ENCODE results near the gene MAMLD1.

The MAMLD1 gene

DNA sequence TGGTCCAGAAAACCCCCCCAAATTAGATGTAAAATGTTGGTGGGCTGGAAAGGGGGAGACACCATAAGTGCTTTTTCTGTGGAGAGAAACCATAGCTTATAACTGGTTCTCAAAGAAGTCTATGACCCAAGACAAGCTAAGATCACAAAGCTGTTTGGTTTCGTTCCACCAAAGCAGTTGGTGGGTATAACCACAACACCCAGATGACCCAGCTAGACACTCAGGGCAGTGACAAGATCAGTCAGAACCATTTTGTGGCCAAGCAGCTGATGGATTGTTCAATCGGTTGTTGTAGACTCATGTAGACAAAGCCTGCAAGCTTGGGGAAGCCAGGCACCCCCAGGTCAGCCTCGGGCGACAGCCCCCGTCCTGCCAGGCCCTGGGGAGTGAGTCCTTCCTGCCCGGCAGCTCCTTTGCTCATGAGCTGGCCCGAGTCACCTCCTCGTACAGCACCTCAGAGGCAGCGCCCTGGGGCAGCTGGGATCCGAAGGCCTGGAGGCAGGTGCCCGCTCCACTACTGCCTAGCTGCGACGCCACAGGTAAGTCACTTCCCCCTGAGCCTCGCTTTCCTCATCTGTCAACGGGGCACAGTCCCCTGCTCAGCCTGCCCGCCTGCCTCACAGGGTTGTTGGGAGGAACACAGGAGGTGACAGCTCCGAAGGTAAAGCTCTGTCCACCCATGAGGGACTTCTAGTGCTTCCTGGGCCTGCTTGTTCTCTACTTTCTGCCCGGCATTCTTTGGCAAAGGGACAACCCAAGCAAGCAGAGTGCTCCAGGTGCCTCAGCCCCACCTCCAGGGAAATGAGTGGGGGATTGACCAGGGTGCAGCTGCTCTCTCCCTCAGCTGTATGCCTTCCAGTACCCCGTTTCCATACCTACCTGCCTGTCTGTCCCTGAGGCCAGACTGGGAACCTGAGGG lies 140.1 kb downstream of the MAMLD1 start:
- DNase-seq (ENCODE audit: low read depth): no peak

DNA sequence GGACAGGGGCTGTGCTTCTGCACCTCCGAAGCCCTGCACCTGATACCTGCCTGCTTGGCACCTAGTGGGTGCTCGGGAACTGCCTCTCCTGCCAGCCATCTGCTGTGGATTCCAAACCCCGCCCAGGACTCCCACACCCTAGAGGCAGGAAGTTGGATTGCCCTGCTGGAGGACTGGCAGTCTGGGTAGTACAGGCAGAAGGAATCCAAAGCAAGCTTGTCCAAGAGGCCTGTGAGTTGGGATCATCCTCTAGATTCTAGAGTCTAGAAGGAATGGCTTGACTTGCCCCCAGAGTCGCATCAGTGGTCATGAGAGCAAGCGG lies 140.7 kb downstream of the MAMLD1 start:
- DNase-seq (ENCODE audit: low read depth): no peak

DNA sequence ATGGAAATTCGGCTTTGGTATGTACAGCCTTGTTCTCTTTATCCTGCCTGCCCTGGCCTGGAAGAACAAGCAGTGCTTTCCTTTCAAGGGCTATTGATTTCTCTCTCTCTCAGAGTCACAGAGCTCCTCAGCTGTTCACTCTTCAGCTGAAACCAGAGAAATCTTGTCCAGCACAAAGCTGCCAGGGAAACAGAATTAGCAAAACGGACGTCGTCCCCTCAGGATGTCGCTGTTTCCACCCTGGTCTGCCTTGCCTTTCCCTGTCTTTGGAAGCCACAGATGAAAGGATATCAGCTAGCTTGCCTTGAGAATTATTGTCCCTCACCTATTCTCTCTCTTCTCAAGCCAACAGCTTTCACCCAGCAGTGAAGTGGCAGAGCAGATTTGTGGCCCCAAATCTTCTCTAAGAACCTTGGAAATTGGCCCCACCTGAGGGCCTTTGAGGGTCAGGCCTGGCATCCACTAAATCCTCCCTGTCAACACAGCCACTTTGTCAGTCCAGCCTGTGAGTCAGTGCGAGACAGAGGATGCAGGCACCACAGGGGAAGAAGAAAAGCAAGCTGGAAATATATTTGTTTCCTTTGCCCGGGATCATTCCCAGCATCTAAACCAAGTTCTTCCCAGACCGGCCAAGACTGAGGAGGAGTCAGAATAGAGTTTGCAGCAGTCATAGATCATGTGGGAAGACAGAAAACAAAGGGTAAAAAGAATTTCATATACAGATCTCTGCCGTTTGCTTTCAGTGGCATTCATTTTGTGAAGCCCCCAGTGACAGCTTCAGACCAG lies 141.5 kb downstream of the MAMLD1 start:
- no peak for DNase-seq (ENCODE audit: low read depth)

DNA sequence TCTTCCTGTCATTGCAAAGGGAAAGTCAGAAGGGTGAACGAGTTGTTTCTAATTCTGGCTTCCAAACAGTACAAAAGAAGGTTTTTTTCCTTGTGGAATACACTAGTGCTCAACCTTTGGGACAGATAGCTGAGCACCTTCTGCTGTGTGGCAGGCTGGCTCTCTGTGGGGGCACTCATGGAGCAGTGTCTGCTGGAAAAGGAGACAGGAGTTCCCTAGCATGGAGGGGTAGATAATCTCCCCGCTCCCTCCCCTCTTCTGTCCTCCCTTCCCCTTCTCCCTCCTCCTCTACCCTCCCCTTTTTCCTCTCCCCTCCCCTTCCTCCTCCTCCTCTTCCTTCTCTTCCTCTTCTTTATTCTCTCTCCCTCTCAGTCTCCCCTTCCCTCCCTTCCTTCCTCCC lies 142.9 kb downstream of the MAMLD1 start:
- DNase-seq (ENCODE audit: low read depth): no peak

DNA sequence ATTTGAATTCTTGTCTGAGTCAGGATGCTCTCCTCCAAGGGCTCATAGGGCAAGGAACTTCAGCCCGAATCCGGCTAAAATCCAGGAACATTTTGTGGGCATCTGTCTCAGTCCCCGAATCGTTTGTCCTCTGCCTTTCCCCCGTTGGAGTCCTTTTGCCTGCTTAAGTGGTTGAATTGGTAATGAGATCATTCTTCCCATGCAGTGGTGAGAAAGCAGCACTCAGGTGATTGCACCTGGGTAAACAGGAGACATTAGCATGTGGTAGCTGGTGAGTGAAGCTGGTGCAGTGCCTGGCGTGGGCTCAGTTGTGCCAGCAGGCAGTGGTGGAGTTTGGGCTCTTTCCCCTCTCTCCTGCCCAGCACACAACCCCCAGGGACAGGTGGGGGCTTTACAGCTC lies 143.4 kb downstream of the MAMLD1 start:
- DNase-seq (ENCODE audit: low read depth): no peak

DNA sequence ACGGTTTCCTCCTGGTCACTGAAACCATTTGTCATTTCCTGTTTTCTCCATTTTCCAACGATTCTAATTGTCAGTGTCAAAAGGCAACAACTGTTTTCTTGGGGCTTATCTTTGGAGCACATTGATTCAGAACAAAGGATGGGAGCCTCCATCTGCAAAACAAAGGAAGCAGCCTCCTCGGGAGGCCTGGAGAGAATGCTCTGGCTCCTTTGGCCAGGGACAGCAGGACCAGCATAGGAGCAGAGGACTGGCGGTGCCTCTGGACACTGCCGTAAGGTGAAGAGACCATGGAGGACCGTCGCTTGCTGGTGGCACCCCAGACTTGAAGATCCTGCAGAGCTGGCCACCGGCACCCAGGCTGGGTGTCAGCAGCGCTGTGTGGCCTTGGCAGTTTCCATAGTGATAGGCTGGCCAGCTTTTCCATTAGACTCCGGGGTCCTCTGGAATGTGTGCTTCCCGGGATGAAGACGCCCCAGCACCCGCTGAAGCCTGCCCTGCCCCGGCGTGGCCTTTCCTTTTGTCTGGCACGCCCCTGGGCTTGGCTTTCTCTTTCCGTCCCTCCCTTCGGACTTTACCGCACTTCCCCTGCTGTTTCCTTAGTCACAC lies 144.2 kb downstream of the MAMLD1 start:
- DNase-seq (ENCODE audit: low read depth): no peak

DNA sequence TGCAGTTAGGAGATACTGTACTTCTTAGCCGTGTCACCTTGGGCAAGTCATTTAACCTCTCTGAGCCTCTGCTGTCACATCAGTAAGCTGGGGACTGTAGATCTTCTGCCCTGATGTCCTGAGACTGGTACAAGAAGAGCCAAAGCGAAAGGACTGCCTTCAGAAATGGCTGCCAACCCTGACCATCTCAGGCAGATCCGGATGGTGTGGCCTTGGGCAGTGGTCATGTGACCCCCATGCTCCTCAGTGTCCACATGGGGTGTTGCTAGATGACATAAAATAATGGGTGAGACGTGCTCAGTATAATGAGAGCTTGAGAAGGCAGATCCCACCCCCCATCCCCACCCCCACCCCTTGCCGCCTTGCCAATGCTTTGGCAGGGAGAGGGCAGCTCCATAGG lies 144.9 kb downstream of the MAMLD1 start:
- DNase-seq (ENCODE audit: low read depth): no peak

DNA sequence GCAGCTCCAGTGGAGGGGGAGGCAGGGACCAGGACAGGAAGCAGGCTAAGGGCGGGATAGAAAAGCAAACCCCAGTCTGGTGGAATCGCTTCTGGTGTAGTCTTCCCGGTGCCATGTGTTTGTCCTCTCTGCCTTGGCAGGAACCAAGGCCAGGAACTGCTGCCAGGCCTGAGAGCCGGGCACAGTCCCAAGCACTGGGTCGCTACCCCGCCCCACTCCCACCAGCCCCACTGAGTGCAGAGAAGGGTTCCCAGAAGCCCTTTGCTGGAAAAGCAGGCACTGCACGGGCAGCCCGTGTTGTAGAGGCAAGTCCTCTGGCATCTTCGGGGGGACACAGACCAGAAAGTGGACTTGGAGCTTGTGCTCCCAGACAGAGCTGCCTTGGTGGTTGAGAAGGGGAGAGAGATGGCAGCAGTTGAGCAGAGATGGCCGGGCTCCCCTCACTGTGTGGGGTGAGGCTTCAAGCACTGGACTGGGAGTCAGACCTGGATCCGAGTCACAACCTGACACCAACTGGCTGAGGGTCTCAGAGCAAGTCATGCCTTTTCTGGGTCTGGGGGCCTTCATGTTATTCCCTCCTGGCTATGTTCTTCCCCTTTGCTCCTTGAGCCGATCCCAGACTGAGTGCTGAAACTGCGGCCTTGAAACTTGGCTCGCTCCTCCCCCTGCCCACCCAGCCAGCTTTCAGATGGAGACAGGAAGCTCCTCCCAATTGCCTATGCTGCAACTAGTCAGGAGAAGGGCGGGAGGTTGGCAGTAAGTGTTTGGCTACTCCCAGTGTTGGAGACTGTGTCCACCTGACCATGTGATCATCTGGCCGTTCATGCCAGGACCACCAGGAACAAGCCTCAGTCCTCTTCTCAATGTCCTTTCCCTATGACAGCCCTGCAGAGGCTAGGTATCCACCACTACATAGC lies 145.6 kb downstream of the MAMLD1 start:
- DNase-seq (ENCODE audit: low read depth): no peak

DNA sequence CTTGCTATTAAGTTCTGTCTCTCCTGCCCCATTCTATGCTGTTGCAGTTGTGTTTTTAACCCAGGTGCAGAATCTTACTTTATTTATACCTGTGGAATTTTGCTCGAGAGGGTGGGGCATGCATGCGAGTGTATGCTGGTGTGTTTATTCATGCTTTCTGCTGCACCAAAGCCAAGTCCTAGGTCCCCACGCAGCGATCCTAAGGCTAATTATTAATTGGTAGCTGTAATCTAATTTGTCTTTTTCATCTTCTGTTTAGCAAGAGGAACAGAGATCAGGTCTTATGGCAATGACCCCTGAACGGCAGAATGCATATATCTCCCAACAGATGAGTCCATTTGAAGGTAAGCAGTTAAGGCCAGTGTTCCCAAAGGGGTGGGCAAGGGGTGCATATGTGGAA lies 146.6 kb downstream of the MAMLD1 start:
- no peak for DNase-seq (ENCODE audit: low read depth)

DNA sequence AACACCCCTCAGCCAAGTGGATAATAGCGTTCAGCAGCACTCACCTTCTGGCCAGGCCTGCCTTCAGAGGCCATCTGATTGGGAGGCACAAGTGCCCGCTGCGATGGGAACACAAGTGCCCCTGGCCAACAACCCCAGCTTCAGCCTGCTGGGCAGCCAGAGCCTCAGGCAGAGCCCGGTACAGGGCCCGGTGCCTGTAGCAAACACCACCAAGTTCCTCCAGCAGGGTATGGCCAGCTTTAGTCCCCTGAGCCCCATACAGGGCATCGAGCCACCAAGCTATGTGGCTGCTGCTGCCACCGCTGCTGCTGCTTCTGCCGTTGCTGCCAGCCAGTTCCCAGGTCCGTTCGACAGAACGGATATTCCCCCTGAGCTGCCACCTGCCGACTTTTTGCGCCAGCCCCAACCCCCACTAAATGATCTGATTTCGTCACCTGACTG lies 149.4 kb downstream of the MAMLD1 start:
- DNase-seq (ENCODE audit: low read depth): no peak

DNA sequence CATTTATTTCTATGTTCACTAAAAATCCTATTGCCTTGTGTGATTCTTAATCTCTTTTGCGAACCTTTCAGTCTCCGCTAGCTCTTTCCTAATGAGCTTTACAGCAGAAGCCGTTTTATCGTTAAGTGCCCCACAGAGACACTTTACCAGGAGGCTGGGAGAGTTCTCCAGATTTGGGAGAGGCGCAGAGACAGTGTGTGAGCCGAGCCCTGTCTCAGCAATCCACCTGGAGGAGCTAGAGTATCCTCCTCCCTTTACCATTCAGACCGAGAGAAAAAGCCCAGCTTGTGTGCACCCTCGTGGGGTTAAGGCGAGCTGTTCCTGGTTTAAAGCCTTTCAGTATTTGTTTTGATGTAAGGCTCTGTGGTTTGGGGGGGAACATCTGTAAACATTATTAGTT lies 150.4 kb downstream of the MAMLD1 start:
- DNase-seq (ENCODE audit: low read depth): no peak

DNA sequence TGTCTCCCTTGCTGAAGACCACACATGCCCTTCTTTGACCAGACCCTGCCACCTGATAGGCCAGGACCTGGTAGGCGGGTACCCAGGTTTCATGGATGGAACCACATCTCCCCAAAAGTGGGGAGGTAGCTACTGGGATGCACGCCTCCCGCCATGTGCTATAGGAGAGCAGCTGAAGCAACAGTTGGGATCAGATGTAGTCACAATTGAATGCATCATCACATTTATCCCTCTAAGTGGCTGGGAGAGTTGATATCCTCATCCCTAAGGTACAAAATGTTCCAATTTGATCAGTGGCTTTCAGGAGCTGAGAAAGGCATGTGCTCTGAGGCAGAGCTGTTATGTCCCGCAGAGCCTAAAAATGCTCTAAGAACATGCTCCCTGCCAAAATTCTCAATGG lies 151.3 kb downstream of the MAMLD1 start:
- no peak for DNase-seq (ENCODE audit: low read depth)

DNA sequence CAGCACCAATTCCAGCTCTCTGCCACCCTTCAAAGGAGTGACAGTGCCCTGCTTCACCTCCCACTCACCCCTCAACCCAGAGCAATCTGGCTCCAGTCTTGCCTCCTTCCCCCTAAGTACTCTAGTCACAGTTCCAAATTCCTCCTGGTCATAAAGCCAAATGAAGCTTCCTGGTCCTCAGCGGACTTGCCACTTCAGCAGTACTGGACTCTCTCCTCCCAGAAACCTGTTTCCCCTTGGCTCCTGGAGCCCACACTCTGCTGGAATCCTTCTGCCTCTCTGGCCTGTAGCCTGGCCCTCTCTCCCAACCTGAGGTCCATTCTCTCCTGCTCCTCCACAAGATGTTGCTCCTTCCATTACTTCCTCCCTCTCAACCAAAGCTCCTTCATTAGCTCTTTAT lies 152.7 kb downstream of the MAMLD1 start:
- no peak for DNase-seq (ENCODE audit: low read depth)

DNA sequence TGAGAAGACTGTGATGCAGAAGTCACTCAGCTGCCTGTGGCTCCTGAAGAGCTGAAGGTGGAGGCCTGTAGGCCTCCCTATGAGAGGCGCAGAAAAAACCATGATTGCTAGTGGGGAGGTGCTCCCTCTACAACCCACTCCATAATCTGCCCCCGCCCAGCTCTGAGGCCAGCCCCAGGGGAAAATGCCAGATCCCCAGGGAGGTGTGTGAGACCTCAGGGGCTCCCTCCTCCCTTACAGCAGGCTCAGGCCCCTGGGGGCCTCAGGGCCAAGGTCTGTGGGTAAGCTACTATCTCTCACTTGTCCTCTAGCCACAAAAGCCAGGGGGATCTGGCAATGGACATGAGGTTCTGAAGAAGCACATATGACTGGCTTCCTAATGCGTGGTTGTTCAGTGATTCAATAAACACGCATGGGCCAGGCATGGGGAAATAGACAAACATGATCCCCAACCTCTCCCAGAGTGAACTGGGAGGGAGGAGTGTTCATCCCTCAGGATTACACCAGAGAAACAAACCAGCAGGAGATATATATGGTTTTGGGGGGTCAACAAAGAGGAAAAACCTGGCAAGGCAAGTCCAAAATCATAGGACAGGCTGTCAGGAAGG lies 154.3 kb downstream of the MAMLD1 start:
- no peak for DNase-seq (ENCODE audit: low read depth)

DNA sequence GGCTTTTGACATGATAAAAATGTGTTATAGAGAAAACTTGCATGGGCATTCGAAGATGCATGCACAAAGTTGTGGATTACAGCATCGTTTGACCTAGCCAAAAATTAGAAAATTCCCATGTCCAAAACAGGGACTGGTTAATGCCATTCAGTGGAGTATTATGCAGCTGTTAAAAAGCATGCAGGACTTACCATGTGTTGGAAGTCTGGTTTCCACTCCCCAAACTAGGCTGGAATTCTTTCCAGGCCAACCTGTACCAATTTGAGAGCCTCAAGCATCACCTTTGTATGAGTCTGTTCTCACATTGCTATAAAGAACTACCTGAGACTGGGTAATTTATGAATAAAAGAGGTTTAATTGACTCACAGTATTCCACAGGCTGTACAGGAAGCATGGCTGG lies 159.4 kb downstream of the MAMLD1 start:
- DNase-seq (ENCODE audit: low read depth): no peak

DNA sequence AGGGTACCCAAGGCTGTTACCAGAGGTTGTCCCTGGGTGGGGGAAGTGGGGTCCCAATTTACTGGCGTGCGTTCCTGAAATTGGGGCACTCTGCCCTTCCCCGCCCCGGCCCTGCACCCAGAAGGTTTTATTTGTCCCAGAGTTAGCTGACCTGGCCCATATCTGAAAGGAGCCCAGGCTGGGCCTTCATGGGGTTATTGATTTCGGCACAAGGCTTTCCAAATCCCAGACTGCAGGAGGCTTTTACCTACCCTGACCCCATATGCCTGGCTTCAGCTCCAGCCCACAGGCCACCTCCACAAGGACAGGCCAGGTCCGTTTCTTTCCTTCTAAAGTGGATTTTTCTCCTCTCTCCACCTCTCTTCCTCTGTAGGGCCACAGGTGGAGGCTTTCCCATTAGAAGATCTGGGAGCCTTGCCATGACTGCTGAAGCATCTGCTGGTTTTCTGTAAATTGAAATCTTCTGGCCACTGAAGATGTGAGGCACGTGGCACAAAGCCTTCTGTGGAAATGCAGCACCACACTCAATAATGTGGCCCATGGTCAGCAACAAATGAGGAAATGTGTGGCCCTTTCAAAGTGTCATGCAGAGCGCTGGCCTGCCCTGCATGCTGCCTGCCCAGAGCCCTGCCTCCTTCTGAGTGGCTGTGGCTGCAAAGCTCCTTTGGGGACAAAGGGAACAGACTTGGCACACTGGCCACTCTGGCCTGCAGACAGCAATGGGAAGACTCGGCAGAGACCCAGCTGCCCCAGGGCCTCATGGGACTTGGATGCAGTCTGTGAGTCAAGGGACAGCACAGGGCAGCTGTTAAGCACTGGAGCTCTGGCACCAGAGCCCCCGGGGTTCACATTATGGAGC lies 162.2 kb downstream of the MAMLD1 start:
- no peak for DNase-seq (ENCODE audit: low read depth)

DNA sequence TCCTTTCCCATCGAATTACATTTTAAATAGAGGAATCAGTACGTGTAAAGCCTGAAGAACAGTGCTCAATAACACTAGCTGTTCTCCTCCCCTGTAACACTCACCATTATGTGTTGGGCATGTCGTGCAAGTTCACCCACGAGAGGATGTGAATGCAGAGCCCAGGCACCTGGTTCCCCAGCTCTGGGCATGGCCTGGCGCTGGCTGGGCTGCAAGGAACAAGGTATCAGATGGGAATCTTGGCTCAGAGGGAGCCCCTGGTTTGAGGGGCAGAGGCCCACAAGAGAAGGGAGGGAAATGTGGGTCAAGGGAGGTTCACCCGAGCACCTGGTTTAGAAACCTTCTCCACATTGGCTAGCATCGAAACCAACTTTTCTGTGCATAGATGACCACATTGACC lies 163.6 kb downstream of the MAMLD1 start:
- DNase-seq (ENCODE audit: low read depth): no peak

DNA sequence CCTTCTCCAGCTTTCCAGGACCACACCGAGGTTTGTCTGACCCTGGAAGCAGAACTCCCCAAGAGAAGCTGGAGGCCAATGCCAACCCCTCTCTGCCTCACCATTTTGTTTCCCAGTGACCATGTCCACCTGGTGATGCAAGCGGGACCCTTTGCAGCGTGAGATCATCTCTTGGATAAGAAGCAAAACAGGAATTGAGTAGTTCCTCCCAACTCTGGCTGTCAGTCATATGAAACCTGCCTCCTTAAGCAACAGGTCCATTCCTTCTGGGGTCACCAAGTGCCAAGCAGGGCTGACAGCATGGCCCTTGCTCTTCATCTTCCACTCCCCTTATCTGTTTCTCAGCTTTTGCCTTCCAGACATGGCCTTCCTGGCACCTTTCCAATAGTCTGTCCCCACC lies 164.0 kb downstream of the MAMLD1 start:
- DNase-seq (ENCODE audit: low read depth): no peak

DNA sequence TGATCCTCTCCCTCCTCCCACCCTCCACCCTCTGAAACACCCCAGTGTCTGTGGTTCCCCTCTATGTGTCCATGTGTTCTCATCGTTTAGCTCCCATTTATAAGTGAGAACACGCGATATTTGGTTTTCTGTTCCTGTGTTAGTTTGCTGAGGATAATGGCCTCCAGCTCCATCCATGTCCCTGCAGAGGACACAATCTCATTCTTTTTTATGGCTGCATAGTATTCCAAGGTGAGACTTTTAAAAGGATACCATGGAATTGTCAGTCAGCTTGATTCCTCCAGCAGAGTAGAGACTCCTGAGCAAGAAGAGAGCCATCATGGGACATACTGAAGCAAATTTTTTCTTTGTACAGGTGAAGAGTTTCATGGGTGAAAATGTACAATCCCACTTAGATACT lies 166.5 kb downstream of the MAMLD1 start:
- no peak for DNase-seq (ENCODE audit: low read depth)

DNA sequence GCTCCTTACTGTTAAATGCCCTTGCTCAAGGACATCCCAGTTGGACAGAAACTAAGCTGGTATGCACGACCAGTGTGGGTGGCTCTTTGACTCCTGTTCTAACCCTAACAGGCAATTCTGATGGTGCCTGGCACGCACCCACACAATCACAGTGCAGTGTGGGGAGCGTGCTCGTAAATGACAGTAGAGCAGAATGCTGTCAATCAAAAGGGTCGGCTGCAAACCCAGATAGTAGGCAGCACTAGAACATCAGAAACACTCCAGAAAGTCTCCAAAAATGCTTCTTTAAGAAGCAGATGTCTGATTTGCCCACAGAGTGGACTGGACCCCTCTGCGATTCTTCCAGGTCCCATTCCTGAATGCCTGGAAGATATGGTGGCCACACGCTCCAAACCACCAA lies 167.7 kb downstream of the MAMLD1 start:
- no peak for DNase-seq (ENCODE audit: low read depth)

DNA sequence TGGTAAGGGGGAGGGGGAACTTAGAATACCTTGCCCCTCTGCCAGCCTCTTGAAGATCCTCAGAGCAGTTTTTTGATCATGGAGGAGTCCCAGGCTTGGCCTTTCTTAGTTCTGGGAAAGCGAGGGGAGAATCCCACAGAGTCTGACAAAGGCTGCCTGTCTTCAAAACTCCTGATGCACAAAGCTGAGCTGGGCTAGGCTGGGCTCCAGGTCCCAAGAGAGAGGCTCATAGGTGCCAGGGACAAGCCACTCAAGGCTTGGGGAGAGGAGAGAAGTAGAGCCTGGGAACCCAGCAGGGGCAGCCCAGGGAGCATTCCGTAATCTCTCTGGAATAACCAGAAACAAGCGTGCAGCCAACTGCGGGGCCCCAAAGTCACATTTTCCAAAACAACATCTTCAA lies 168.3 kb downstream of the MAMLD1 start:
- no peak for DNase-seq (ENCODE audit: low read depth)

Data from stimulated activated CD4-positive, alpha-beta T cell treated with anti-CD3 and anti-CD28 coated beads, Interleukin-2, amount 100 ng/mL, for 4 hours (primary cell).